HG03045 (cell line): ENCODE measurements around the gene CHRNA1.
"Not testable (repeated sequence)": the region's sequence is repeated elsewhere in the genome, so short reads cannot be mapped to it uniquely, and the experiment has no call there.

Source experiments
- ATAC-seq: cut with Tn5 transposase; IDR thresholded peaks from one replicate; pipeline ENCODE4 v1.9.1; 2021; ENCODE audit warnings: mild to moderate bottlenecking, moderate library complexity; ENCODE audit not compliant: unreplicated experiment

Gene CHRNA1

DNA sequence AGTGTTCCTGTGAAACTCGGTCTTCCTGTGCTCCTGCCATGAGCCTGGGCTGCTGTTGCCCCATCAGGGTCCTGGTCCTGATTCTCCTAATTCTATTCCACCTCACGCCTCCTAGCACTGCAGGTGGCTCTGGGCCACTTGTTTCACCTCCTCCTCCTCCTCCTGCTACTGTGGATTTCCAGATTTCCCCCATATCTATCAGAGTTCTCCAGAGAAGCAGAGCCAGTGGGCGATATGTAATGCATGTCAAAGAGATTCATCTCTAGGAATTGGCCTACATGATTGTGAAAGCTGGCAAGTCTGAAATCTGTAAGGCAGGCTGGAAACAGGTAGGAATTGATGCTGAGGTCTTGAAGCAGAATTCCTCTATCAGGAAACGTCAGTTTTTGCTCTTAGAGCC lies 45.3 kb downstream of the CHRNA1 start:
- ATAC-seq = no peak

DNA sequence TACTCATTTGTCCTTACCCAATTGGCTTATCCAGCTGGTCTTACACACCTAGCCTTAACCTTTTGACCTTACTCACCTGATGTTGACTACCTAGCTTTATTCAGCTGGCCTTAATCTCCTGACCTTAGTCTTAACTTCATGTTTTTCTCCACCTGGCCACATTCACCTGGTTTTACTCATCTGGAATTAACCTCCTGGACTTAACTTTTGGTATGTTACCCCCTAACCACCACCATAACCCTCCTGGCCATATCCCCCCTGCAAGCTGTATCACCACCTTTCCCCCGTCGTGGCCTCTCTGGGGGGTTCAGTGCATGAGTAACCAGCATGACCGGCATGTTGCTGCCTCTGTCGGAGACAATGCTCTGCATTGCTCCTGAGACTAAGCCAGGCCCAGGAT lies 45.7 kb downstream of the CHRNA1 start:
- no peak for ATAC-seq

DNA sequence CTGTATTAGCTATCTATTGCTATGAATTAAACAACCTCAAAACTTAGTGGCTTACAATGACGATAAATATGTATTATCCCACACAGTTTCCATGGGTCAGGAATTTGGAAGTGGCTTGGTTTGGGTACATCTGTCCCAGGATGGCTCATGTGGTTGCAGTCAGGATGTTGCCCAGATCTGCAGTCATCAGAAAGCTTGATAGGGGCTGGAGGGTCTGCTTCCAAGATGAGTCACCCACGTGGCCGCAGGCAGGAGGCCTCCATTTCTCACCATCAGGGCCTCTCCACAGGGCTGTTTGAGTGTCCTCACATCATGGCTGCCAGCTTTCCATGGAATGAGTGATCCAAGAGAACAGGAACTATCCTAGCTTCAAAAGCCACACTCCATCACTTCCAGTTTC lies 46.4 kb downstream of the CHRNA1 start:
- ATAC-seq = no peak

DNA sequence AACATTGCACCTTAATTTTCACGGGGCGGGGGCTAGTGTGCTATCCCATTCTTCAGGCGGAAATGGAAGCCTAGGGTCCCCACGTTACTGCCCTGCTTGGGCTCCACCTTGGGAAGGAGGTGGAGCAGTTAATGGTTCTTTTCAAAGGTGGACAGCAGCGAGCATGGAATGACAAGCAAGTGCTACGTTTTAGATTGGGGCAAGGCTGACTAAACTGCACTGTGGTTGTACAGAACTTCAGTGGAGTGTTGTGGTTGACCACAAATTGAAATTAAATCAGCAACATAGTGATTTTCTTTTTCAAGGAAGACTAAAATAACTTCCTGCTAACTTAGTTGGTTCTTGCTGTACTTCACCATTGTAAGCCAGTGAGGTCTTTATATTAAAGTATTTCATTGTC lies 47.0 kb downstream of the CHRNA1 start:
- ATAC-seq = no peak

DNA sequence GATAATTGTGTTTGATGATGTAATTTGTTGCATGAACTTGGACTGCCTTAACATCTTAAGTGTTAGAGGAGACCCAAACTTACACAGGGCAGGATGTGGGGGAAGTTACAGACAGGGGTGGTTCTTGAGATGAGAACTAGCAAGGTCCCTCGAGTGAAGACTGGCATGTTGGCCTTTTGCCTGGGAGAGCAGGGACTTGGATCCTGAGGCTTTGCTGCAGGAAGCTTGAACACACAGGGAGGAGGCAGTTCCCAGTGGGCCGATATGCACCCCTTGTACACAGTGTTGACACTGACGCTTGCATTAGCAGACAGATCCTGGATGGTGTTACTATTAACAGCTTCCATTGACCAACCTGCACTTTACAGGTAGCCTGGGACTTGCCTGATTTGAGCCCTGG lies 47.5 kb downstream of the CHRNA1 start:
- ATAC-seq = no peak

DNA sequence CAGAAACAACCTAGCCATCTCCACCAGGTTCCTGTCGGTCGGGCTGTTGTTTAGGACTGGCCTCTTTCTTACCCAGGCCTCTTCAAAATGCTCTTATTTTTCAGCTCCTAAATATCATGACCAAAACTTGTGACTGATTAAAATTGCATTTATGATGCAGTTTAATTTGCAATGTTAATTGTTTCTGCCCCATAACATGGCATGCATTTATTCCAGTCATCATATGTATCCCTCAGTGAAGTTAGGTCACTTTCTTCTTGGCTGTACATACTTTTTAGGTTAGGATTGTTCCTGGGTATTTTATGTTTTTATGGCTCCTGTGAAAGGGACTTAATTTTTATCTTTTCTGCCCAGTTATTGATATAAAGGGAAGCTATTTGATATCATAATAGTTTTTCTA lies 50.6 kb downstream of the CHRNA1 start:
- ATAC-seq = no peak

DNA sequence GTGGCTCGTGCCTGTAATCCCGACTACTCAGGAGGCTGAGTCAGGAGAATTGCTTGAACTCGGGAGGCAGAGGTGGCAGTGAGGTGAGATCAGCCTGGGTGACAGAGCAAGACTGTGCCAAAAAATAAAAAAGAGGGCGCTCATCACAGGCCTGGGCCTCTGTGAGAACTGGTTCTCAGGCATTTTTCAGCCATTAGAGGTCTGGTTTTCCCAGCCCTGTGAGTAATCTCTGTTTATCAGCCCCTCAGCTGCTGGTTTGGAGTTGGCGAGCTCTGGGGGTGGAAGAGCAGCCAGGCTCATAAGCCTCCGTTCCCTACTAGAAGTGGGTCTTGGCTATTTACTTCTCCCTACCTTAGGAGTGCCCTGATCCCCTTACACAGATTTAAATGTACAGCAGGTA lies 53.1 kb downstream of the CHRNA1 start:
- ATAC-seq = no peak

DNA sequence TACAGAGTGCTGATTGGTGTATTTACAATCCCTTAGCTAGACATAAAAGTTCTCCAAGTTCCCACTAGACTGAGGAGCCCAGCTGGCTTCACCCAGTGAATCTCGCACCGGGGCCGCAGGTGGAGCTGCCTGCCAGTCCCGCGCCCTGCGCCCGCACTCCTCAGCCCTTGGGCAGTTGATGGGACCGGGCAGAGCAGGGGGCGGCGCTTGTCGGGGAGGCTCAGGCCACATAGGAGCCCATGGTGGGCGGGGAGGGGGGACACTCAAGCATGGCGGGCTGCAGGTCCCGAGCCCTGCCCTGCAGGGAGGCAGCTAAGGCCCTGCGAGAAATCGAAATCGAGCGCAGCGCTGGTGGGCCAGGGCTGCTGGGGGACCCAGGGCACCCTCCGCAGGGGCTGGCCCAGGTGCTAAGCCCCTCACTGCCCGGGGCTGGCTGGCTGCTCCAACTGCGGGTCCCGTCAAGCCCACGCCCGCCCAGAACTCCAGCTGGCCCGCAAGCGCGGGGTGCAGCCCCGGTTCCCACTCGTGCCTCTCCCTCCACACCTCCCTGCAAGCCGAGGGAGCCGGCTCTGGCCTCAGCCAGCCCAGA lies 54.8 kb downstream of the CHRNA1 start:
- not testable (repeated sequence) for ATAC-seq

DNA sequence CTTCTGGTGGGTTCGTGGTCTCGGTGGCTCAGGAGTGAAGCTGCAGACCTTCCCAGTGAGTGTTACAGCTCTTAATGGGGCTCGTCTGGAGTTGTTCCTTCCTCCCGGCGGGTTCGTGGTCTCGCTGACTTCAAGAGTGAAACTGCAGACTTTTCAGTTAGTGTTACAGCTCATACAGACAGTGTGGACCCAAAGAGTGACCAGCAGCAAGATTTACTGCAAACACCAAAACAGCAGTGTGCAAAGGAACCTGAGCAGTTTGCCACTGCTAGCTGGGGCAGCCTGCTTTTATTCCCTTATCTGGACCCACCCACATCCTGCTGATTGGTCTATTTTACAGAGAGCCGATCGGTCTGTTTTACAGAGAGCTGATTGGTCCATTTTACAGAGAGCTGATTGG lies 55.6 kb downstream of the CHRNA1 start:
- no peak for ATAC-seq

DNA sequence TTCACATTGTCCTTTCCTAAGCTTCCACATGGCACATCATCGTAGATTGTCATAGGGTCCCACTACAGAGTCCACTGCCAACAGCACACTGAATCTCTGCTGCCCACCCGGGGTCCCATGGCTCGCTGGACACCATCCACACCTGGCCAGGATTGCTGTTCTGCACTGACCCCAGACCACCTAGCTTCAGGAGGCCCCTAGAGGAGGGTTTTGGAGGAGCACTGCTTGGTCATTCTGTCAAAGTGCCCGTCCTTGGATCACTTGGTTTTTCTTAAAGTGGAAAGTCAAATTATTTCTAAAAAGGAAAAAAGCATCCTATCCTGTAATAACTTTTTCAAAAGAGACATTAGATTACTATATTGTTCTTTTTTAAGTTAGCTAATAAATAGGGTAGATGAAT lies 59.0 kb downstream of the CHRNA1 start:
- ATAC-seq = no peak

DNA sequence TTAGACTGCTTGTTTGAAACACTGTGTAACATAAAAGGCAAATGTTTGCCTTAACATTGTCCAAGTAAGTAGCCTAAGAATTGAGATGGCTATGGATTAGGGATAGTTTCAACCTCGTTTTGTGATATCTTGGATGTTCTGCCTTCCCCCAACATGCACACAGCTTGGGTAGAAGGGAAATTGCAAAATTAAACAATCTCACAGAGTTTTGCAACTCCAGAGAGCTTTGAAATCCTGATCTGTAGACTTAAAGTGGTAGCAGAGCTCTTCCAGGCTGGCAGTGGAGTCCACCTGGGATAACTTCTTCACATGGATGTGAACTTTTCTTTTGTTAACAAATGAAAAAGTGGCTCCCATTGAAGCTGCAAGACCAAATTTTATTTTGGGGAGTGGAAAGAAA lies 59.6 kb downstream of the CHRNA1 start:
- ATAC-seq = no peak

DNA sequence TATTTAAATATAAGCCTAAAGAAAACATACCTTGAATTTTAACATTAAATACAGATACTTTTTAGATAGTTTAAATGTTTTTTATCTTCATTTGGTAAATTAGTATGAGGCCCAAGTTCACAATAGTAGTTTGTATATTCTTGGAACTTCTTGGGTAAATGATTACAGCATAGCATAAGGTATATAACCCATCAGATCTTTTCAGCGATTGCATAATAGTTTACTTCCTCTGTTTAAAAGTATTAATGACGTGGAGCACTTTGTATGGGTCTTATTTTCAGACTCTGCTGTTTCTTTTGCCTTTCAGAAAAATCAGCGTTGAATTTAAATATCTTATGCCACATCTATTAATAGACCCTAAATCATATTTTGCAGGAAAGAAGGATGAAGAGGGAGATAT lies 60.2 kb downstream of the CHRNA1 start:
- ATAC-seq = no peak

DNA sequence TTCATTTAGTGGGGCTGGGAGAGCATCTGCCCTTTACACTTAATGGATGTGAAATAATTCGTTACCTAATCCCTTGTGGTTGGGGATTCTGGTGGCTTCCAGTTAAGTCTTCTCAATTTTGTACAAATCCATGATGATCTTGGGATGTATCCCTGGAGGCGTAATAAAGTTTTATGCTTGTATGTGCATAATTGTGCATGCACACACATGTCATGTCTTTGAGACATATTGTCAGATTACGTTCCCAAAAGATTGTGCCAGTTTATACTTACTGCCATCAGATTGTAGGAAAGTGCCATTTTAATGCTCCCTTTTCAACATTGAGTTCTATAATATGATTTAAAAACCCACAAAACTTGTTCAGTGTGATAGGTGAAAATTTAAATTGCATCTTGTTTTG lies 60.8 kb downstream of the CHRNA1 start:
- ATAC-seq = no peak

DNA sequence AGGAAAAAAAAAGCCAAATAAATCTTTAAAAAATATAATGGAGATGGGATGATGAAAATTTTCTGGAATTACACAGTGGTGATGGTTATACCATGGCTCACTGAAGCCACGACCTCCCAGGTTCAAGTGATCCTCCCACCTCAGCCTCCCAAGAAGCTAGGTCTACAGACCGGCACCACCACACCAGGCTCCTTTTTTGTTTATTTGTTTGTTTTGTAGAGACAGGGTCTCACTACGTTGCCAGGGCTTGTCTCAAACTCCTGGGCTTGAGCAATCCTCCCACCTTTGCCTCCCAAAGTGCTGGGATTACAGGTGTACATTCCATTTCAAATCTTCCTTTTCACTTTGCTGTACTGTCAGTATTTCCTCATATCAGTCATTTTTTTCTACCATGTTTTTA lies 61.7 kb downstream of the CHRNA1 start:
- no peak for ATAC-seq

DNA sequence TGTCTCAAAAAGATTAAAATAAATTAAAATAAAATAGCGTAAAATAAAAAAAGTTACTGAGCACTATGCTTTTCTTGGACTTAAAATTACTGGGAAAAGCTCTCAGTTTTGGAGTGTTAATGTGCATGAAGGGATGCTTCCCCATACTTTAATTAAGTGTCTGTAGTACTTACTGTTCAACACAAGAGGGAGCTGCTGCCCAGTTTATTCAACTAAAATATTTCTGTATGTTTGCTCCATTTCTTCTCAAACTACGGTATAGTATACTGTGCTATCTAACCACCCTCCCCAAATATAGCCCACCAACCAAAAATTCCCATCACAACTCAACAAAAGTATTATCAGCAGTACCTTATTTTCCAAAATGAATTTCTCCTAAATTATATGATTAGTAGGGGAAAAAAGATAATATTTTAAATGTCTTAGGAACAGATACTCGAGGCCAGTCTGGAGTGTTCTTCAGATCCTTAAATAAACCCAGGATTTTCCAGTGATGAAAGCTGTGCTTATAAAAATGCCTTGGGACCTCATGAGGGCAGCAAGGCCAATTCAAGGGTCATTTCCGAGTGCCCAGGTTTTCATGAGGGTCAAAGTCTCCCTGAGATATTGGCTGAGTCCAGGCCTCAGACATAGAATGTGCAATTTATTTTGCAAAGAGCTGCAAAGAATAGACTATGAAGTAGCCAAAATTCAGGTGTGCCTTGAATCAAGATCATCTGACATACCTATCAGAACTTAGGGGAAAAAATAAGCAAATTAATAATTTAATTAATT lies 64.1 kb downstream of the CHRNA1 start:
- ATAC-seq = no peak
